GM21529 (cell line): ENCODE data around the gene SECTM1.

Experiments
- ATAC-seq: cut with Tn5 transposase; IDR thresholded peaks from one replicate; pipeline ENCODE4 v1.9.1; 2021; ENCODE audit not compliant: unreplicated experiment

Gene SECTM1

DNA sequence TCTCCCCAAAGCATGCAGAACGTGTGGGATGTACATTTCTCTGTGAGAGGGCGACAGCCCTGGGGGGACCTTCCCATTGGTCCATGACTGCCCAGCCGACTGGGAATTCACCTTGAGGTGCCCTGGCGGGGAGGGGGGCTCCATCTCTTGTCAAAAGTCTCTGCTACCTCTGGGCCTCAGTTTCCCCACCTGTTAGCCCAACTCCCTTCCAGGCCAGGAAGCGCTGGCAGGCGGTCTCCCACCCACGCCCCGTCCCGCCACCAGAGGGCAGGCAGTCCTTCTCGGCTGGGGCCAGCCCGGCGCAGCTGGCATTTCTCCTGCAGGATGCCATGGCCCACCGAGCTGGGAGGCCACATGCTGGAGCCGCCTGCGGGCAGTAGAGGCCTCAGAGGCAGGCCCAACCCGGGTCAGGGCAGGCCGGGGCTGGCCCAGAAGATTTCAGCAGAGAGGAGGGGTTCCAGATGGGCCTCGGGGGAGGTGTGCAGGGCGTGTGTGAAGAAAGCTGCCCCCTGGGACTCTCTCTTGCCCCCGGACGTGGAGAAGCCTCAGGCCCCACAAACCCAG is 32.8 kb downstream of the SECTM1 start:
- ATAC-seq = no peak

DNA sequence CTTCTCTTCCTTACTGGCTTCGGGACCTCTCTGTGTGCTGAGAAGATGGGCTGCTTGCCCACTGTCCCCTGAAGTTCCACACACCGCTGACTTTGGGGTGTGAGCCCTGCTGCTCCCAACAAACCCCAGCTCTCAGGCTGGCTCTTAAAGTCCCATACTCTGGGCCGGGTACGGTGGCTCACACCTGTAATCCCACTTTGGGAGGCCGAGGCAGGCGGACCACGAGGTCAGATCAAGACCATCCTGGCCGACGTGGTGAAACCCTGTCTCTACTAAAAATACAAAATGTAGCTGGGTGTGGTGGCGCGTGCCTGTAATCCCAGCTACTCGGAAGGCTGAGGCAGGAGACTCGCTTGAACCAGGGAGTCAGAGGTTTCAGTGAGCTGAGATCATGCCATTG is 33.3 kb downstream of the SECTM1 start:
- ATAC-seq = no peak

DNA sequence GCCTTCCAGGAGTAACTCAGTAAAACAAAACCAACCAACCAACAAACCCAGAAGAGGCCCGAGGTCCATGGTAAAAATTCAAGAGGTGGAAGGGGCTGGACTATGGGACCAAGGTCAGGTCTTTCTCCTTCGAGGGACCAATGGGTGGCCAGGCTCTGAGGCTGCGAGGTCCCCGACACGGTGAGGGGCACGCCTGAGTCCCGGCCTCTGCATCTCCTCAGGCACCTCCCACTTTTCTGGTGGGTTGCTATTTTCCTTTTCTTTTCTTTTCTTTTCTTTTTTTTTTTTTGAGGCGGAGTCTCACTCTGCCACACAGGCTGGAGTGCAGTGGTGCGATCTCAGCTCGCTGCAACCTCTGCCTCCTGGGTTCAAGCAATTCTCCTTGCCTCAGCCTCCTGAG is 34.1 kb downstream of the SECTM1 start:
- no peak for ATAC-seq

DNA sequence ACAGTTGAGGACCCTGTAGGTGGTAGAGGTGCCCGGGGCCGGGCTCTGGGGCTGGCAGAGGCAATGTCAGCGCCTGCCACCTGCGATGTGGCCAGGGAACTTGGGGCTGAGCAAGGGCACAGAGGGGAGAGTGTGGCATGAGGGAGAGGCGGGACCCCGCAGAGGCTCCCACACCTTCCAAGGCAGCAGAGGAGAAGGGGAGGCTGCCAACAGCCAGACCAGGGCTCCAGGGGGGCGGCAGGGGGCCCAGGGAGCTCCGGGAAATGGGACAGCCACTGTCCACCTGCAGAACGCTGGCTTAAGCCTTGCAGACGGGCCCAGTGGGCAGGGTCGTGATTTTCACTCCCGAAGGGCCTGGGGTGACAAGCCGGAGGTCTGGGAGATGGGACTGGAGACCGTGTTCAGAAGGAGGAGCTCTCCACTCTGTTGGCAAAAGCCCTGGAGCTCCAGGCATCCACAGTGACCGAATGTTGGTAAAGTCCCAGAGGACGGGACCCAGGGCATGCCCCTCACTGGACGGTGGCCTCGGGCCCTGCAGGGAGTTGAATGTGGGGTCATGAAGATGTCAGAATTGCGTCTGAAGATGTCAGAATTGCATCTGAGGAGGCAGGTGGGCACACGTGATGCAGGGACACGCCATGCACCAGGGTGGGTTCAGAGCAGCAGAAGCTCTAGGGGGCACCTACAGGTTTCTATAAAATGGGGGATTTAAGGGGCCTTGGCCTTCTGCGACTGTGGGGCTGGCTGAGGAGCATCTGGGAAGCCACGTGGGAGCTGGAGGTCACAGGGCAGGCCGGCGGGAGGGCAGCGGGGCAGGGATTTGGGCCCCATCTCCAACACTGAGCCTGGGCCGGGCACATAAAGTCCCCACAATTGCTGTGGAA is 34.8 kb downstream of the SECTM1 start:
- no peak for ATAC-seq

DNA sequence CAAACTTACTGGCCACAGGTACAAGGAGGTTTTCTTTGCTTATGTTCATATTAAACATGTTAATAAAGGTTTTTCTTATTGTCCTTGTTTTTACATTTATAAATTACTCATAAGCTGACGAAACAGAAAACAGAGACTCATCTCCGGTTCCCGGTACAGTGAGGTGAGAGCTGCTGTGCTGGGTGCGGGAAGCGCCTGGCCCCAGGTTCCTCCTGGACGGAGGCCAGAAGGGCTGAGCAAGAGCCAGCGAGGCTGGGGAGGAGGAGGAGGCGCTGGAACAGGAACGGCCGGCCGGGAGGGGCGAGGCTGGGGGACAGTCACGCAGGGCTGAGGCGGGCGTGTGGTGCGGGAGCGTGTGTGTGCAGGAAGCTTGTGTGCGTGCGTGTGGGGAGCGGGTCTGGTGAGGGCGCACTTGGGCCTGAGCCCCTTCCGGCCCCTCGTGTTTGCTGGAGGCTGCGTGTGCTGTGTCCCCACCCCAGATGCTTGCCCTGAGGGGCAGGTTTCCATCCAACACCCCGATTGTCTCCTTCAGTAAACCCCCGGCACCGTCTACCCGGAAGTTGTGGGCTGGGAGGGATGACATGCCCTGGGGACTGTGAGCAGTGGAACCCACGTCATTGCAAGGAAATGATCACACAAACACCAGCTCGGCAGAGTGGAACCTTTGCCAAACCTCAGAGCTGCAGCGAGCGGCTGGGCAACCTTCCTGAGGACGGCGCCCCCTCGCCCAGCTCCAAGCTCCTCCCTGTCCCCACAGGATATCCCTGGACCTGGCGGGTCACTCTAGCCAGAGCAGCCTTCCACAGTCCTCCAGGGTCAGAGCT is 35.6 kb downstream of the SECTM1 start:
- ATAC-seq = peak; percentile 54

DNA sequence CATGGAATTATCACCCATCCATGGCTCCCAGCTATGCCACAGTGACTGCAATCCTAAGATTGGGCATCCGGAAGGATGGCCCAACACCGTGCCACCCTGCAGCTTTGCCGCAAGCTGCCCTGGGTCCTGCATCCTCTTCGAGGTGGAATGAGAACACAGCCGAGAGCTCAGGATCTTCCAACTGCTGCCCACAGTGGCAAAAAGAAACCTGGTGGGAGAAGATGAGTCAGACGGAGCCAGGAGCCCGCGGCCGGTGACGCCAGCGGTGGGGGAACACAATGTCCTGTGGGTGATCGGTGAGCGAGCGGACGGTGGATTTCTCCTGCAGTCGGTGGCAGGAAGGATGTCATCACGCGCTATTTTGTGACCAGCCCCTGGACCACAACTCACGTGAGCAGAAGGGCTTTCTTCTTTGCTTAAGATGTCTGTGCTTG is 36.3 kb downstream of the SECTM1 start:
- no peak for ATAC-seq

DNA sequence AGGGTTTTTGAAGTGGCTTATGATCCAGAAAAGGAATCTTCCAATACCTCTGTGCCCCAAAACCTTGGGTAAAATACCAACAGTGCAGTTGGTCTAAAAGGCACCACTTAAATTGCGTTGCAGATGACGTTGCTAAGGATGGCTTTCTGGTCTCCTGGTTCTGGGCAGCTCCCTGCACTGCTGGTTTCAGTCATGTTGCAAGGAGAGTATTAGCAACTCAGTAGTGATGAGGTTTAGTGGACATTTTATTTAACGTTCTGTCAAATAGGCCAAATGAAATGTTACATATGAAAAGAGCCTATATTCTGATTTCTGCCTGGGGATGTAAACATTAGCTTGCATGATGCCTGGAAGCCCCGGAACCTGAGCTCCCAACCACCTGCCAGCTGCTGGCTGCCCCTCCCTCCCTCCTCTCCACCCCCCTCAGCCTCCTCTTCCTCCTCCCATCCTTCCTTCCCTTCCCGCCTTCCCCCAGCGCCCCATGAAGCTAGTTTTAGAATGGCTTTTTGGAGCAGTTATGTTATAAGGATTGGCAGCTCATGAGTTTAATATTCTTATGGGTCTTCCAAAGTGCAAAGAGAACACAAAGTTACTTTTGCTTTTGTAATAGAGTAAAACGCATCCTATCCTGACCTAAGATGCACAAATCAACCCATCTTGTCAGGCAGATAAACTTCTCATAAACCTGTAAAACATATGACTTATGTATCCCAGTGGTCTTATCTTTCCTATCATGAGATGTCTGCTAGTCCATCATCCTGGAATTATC is 36.9 kb downstream of the SECTM1 start:
- no peak for ATAC-seq

DNA sequence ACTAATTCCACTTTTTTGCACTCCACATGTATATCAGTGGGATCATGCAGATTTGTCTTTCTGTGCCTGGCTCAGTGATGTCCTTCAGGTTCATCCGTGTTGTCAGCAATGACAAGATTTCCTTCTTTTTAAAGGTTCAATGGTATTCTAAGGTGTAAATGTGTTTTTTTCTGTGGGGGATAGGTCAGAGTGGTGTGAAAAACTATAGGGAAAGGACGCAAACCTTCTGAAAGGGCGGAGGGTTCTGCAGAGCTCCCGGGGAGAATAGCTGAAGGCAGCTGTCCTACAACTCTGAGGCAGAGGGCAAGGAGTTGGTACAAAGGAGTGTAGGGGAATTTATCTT is 38.1 kb downstream of the SECTM1 start:
- no peak for ATAC-seq

DNA sequence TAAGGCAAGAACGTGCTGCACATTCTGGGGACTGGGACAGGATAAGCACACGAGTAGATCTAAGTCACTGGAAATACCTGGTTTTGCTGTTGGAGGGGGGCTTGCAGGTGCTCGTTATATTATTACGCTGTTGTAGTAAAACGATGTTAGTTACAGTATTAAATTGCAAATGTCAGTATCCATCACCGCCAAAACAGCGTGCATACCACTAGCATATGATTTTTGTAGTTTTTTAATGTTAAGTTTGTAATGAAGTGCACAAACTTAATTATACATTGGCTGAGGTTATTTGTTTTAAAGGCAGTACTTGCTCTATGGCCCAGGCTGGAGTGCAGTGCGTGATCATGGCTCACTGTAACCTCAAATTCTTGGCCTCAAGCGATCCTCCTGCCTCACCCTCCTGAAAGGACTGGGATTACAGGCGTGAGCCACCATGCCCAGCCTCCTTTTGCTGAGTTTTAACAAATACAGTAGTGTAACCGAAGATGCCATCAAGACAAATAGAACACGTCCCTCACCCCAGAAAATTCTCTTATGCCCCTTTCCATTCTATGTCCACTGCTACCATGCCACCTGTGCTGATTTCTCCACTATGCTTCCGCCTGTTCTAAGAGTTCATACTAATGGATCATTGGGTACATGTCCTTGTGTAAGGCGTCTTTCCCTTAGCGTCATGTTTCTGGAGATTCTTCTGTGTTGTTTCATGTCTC is 39.3 kb downstream of the SECTM1 start:
- no peak for ATAC-seq

DNA sequence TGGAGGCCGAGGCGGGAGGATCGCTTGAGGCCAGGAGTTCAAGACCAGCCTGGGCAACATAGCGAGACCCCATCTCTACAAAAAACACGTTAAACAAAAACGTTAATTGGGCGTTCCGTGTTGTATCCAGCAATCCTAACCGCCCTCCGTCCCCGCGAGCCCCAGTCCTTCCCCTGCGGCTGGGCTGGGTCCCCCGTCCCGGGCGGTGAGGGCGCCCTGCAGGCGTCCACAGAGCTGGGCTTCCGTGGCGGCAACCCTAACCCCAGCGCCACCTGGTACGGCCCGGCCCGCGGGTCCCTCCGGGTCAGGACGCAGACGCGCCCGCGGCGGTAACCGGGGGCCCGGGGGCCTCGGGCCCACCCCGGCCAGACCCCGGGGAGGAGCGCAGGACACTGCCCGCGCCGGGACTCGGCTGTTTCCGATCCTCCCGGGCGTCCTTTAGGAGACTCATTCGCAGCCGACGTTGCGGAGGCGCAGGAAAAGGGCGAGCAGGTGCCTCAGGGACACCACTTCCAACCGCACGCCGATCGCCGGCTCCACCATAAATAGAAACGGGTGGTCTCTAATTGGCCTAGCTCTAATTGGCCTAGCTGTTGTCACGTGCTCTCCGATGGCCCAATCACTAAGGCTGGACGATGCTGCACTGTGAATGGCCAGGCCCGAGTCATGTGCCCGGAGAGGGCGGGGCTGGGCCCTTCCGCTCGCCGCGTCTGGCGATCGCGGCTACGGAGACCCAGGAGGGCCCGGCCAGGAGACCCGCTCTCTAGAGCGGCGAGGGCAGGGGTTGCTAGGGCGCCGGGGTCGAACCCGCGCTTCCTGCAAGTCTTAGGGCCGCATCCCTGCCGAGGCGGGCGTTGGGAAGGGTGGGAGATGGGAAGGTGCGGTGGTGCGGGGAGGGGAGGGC is 41.1 kb downstream of the SECTM1 start:
- peak; percentile 92 for ATAC-seq

DNA sequence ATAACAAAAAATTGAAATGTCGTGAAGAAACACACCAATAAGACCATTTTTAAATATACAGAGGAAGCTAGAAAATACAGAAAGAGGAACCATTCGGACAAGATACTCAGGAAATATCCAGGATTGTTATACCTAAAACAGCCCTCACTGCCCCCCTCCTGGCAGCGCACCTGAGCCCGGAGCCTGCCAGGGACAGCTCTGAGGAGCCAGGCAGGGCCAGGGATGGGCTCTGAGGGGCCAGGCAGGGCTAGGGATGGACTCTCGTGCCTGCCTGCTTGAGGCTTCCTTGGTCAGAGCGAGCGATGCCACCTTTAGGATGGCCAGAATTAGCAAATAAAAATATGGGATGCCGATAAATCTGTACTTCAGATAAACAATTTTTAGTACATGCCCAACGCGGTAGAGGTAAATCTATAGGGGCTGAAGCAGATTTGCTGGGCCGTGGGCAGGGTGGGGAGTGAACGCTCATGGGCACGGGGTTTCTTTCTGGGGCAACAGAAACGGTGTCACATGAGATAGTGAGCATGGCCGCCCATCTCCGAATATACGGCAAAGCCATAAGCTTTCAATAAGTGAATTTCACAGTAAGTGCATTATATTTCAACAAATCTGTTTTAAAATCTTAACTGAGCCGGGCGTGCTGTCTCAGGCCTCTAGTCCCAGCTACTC is 41.9 kb downstream of the SECTM1 start:
- ATAC-seq = no peak

DNA sequence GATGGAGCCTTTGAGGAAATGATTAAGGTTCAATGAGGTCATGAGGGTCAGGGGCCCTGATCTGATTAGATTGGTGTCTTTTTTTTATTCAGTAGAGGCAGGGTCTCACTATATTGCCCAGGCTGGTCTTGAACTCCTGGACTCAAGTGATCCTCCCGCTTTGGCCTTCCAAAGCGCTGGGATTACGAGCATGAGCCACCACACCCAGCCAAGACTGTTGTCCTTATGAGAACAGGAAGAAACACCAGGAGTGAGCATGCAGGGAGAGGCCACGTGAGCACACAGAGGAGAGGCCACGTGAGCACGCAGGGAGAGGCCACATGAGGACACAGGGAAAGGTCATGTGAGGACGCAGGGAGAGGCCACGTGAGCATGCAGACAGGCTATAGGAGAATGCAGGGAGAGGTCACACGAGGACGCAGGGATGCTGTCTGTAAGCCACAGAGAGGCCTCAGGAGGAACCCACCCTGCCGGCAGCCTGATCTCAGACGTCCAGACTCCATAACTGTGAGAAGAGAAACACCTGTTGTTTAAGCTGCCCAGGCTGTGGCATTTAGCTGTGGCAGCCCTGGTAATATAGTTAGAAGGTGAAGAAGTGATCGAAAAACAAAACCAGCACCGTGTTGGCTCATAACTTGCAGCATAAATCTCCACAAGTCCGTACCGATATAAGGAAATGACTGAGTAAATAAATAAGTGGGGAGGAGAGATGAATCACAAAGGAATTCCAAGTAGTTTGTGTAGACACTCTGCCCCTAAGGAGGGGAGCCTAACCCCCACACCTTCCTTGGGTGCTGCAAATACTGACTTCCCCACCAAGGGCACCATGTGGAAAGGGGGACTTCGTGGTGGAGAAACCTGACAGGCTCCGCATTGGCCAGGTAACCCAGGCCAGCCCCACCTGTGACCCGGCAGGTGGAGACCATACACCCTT is 45.4 kb downstream of the SECTM1 start:
- ATAC-seq = no peak

DNA sequence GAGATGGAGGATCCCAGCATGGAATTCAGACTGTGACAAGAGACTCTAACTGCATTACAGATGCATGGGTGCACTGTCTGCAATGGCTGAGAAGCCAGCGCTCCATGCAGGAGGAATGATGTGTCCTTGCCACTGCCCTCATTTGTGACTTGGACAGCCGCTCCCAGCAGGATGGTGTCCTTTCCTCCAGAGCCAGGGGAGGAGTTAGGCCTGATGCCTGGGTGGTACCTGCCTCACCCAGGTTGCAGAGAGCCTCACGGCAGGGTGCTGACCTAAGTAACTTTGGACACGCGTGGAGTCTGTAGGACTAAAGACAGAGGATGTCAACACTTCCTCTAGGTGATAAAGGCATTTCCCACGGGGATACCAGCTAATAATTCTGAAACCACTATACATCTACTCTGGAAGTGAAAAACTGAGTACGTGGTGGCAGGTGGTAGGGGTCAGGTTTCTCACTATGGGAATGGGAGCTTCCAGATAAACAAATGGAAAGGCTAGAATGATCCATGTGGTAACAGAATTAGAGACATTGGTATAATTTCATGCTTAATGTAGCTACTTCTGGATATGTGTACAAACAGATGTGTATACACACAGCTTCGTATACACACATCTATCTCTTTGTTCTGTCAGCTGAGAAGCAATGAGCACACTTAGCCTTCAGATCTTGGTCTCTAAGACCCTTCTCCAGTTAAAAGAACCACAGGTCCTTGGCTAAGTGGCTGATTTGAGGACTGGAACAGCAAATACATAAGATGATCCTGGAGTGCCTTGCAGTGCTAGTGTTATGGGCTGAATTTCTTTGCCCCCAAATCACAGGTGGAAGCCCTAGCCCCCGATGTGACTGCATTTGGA is 46.3 kb downstream of the SECTM1 start:
- no peak for ATAC-seq

DNA sequence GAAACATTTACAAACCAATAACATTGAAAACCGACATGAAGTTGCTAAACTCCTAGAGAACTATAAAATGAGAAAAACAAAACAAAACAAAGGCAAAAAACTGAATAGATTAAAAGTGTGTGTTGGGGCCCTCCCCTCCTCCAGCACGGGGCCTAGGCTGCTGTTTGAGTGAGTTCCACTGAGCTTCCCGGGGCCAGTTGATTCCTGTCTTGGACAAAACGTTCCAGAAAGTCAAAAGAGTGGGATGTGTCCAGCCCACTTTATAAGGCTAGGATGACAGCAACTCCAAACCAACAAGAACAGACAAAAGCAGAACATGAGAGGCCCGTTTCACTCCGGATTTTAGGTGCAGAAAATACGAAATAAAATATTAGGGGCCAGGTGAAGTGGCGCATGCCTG is 48.4 kb downstream of the SECTM1 start:
- ATAC-seq = no peak

DNA sequence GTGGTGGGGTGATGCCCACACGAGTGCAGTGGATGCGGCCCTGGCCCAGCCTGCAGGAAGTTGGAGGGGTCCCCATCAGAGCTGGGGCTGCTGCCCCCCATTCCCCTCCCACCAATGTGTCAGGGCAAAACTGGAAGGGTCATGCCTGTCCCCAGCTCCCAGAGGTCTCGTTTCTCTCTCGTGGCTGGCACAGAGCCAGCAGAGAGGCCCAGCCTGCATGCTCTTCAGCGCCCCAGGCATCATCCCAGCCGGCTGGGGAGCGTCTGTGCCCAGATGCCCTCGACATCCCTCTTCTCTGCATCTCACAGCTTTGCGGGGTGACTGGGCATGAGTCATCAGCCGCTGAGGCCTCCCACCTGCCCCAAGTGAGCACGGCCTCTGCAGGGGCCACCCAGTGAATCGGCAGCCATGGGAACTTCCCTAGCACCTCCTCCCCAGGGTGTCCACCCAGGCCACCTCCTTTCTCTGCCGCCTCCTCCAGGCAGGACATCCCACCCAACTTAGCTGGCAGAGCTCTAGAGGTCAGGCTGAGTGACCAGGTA is 50.3 kb downstream of the SECTM1 start:
- ATAC-seq = no peak
